Stomach (tissue), 19 donors: Measurements from ENCODE around the gene ARF4. TPM values are rescaled to one million over a fixed set of nuclear protein-coding genes. Genes with fewer than 3 reads are reported as not detected.
A peak's percentile ranks its signal among the peaks of the same experiment; 100 is the strongest.

ENCODE experiments used
- DNase-seq, 2 donors: peaks; one replicate each; pipeline versions ENCODE4 v3.0.0 to v3.0.0-alpha.2; 2013 to 2019
- H3K27ac ChIP-seq, 5 donors: fragments of 200-600 bp in 4 of 5; sonication (generic) in 4 of 5; one replicate each; pipeline ENCODE4 v1.5.1; 2013 to 2019; ENCODE audit warnings: mild to moderate bottlenecking in 1 of 5, moderate library complexity in 1 of 5
- H3K27me3 ChIP-seq, 3 donors: fragments of 200-600 bp; sonication (generic); one replicate each; pipeline ENCODE4 v1.5.1; 2017 to 2019; ENCODE audit warnings: mixed run types in 1 of 3
- H3K36me3 ChIP-seq, 4 donors: fragments of 200-600 bp; sonication (generic); 1 replicate in 3 of 4; 2 replicates in 1 of 4; pipeline ENCODE4 v1.5.1; 2016 to 2019
- H3K4me1 ChIP-seq, 4 donors: fragments of 200-600 bp; sonication (generic); one replicate each; pipeline ENCODE4 v1.5.1; 2016 to 2019
- H3K4me3 ChIP-seq, 4 donors: fragments of 200-600 bp; sonication (generic) in 3 of 4; one replicate each; pipeline ENCODE4 v1.5.1; 2016 to 2019; ENCODE audit warnings: mild to moderate bottlenecking in 1 of 4
- H3K9me3 ChIP-seq, 4 donors: fragments of 200-600 bp; sonication (generic); one replicate each; pipeline ENCODE4 v1.5.1; 2016 to 2019
- EP300 ChIP-seq: sonication (generic); formaldehyde crosslinking; IDR thresholded peaks from one replicate; pipeline ENCODE4 v1.6.1; 2017; ENCODE audit warnings: antibody characterized with exemption
- POLR2A ChIP-seq, 4 donors: fragments of 450-650 bp; IDR thresholded peaks; one replicate each; pipeline ENCODE4 v1.6.1; 2016; ENCODE audit warnings: antibody characterized with exemption in 4 of 4, control low read depth in 2 of 4, mild to moderate bottlenecking in 1 of 4, moderate library complexity in 1 of 4
- POLR2AphosphoS5 ChIP-seq, 3 donors: sonication (generic); formaldehyde crosslinking; IDR thresholded peaks; one replicate each; pipeline ENCODE4 v1.6.1; 2016; ENCODE audit warnings: antibody characterized with exemption in 3 of 3
- WGBS, 5 donors: extraction: QIAGEN DNeasy Blood & Tissue Kit in 3 of 5; methylation state at CpG; one replicate each; pipeline versions ENCODE4 v1.1.5 to v1.1.7; 2013 to 2018; 5-methylcytosine and 5-hydroxymethylcytosine counted together
- intact Hi-C: fragments of 100-400 bp; cut with DNase I; formaldehyde crosslinking; loops from one replicate; pipeline ENCODE4 v1.15.1; 2023; ENCODE audit warnings: low total_unique reads
- long read RNA-seq, 10 donors: transcript quantifications; one replicate each; lab custom pipeline, GENCODE V29; 2026
- polyA plus RNA-seq, 3 donors: library from polyadenylated mRNA; stranded (reverse); fragments of 200-250 nt; gene quantifications; one replicate each; pipeline ENCODE4 v1.2.3, GENCODE V29; 2013
- total RNA-seq, 5 donors: library from RNA; depleted of rRNA; stranded (reverse); fragments of >200 nt; gene quantifications; one replicate each; pipeline versions ENCODE4 v1.1.0 to v1.2.3, GENCODE V29; 2014 to 2016
- TF ChIP-seq, protein P1 (sequence below), 7 experiments: fragments of 450-650 bp in 4 of 7; fragments of 200-600 bp in 3 of 7; sonication (generic) in 3 of 7; IDR thresholded peaks; one replicate each; pipeline ENCODE4 v1.5.1; 2016 to 2019; ENCODE audit warnings: antibody characterized with exemption in 7 of 7, control low read depth in 2 of 7, mild to moderate bottlenecking in 1 of 7
- donor health status: healthy with polysubstance abuse.
- donor health status: Bipolar disorder and iron deficiency.
- donor health status: healthy.

Gene ARF4
- total RNA-seq = 100 to 1,000 TPM in 2 of 5 donors, 10 to 100 TPM in 3; 12.8 to 180 (median 63.4) TPM
- polyA plus RNA-seq = 100 to 1,000 TPM in 2 of 3 donors, 10 to 100 TPM in 1; 95.4 to 159 (median 154) TPM
- long read RNA-seq, donor 1, transcript ARF4-201 (6 exons, 1,660 nt) = major isoform, 26 of 26 reads
- long read RNA-seq, donor 1, partial matches to known transcripts = 0 of 26 reads
- long read RNA-seq, donor 1, other reads (novel, unspliced or antisense) = 0 of 26 reads
- long read RNA-seq, donor 2, transcript ARF4-201 (6 exons, 1,660 nt) = major isoform, 46 of 47 reads
- long read RNA-seq, donor 2, partial matches to known transcripts = 0 of 47 reads
- long read RNA-seq, donor 2, other reads (novel, unspliced or antisense) = 0 of 47 reads
- long read RNA-seq, donor 3, transcript ARF4-201 (6 exons, 1,660 nt) = major isoform, 25 of 25 reads
- long read RNA-seq, donor 3, partial matches to known transcripts = 0 of 25 reads
- long read RNA-seq, donor 3, other reads (novel, unspliced or antisense) = 0 of 25 reads
- long read RNA-seq, donor 4, transcript ARF4-201 (6 exons, 1,660 nt) = major isoform, 6 of 6 reads
- long read RNA-seq, donor 4, partial matches to known transcripts = 0 of 6 reads
- long read RNA-seq, donor 4, other reads (novel, unspliced or antisense) = 0 of 6 reads
- long read RNA-seq, donor 5, transcript ARF4-201 (6 exons, 1,660 nt) = major isoform, 58 of 81 reads
- long read RNA-seq, donor 5, partial matches to known transcripts = 20 of 81 reads
- long read RNA-seq, donor 5, other reads (novel, unspliced or antisense) = 0 of 81 reads
- long read RNA-seq, donor 6 = 0 reads
- long read RNA-seq, donor 7, transcript ARF4-201 (6 exons, 1,660 nt) = major isoform, 67 of 68 reads
- long read RNA-seq, donor 7, partial matches to known transcripts = 0 of 68 reads
- long read RNA-seq, donor 7, other reads (novel, unspliced or antisense) = 0 of 68 reads
- long read RNA-seq, donor 8, transcript ARF4-201 (6 exons, 1,660 nt) = major isoform, 46 of 46 reads
- long read RNA-seq, donor 8, partial matches to known transcripts = 0 of 46 reads
- long read RNA-seq, donor 8, other reads (novel, unspliced or antisense) = 0 of 46 reads
- long read RNA-seq, donor 9, transcript ARF4-201 (6 exons, 1,660 nt) = major isoform, 75 of 82 reads
- long read RNA-seq, donor 9, partial matches to known transcripts = 5 of 82 reads
- long read RNA-seq, donor 9, other reads (novel, unspliced or antisense) = 0 of 82 reads
- long read RNA-seq, donor 10, transcript ARF4-201 (6 exons, 1,660 nt) = major isoform, 21 of 22 reads
- long read RNA-seq, donor 10, partial matches to known transcripts = 0 of 22 reads
- long read RNA-seq, donor 10, other reads (novel, unspliced or antisense) = 0 of 22 reads

- peaks cover 44 to 54% (median 49%) of the 10 kb centered on the region in 4 donors for H3K4me1 ChIP-seq
Observed at GRCh38 chr3:57597127-57597923, at the start of gene ARF4. Gene ARF4, minus strand, starts transcription at chr3:57597344. Its CDS starts 204 bp downstream, at chr3:57597140.

GRCh38 chr3:57646723-57647122 is 49.6 kb upstream of the ARF4 start:
- peaks cover 13 to 89% (median 76%) of the 10 kb centered on the region in 4 donors for H3K36me3 ChIP-seq
- 74 to 85% (median 81%) methylated on average over 2 of the region's 2 CpGs for WGBS, 5 donors
- TF ChIP-seq POLR2A (IDR thresholded peaks at IDR 0.05) = no peak
- TF ChIP-seq EP300 = no peak
- TF ChIP-seq, protein P1, sequence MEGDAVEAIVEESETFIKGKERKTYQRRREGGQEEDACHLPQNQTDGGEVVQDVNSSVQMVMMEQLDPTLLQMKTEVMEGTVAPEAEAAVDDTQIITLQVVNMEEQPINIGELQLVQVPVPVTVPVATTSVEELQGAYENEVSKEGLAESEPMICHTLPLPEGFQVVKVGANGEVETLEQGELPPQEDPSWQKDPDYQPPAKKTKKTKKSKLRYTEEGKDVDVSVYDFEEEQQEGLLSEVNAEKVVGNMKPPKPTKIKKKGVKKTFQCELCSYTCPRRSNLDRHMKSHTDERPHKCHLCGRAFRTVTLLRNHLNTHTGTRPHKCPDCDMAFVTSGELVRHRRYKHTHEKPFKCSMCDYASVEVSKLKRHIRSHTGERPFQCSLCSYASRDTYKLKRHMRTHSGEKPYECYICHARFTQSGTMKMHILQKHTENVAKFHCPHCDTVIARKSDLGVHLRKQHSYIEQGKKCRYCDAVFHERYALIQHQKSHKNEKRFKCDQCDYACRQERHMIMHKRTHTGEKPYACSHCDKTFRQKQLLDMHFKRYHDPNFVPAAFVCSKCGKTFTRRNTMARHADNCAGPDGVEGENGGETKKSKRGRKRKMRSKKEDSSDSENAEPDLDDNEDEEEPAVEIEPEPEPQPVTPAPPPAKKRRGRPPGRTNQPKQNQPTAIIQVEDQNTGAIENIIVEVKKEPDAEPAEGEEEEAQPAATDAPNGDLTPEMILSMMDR (IDR thresholded peaks at IDR 0.05) = no peak
- TF ChIP-seq POLR2AphosphoS5 (IDR thresholded peaks at IDR 0.05) = no peak
- H3K4me1 ChIP-seq = peaks cover 0 to 5% (median 0%) of the 10 kb centered on the region in 4 donors
- no peak overlapping the region for H3K4me3 ChIP-seq
- H3K9me3 ChIP-seq = peaks cover 0 to 5% (median 4%) of the 10 kb centered on the region in 4 donors
- DNase-seq = peak in 1 of 2 donors; percentile 60
- intact Hi-C loops = no loop called here
- no peak overlapping the region for H3K27ac ChIP-seq
- no peaks in the 10 kb centered on the region for H3K27me3 ChIP-seq

More at GRCh38 chr3:57597127-57597923, at the start of gene ARF4:
- no peaks in the 10 kb centered on the region for H3K9me3 ChIP-seq
- H3K27ac ChIP-seq = peak within 1 kb of the TSS; percentile 91 to 99 (median 98)
- TF ChIP-seq POLR2AphosphoS5 (IDR thresholded peaks at IDR 0.05) = peak; percentile 96 to 99 (median 99)
- TF ChIP-seq POLR2A (IDR thresholded peaks at IDR 0.05) = peak in 2 of 4 donors; percentile 96 to 99
- TF ChIP-seq, protein P1 (IDR thresholded peaks at IDR 0.05) = peak in 1 of 7 experiments; percentile 22
- no peak for TF ChIP-seq EP300
- intact Hi-C loops = no loop called here
- WGBS, 5 donors = 0 to 1% (median 0%) methylated on average over 18 to 67 of the region's 67 CpGs
- no peaks in the 10 kb centered on the region for H3K27me3 ChIP-seq
- peak; percentile 99 to 100 for DNase-seq
- peak within 1 kb of the TSS; percentile 60 to 85 (median 83) for H3K4me3 ChIP-seq
- peaks cover 0 to 12% (median 2%) of the 10 kb centered on the region in 4 donors for H3K36me3 ChIP-seq

- no peak for DNase-seq
- H3K27ac ChIP-seq = no peak overlapping the region
- H3K27me3 ChIP-seq = no peaks in the 10 kb centered on the region
- H3K4me3 ChIP-seq = no peak overlapping the region
- peaks cover 0 to 5% (median 0%) of the 10 kb centered on the region in 4 donors for H3K4me1 ChIP-seq
- peaks cover 0 to 5% (median 4%) of the 10 kb centered on the region in 4 donors for H3K9me3 ChIP-seq
- intact Hi-C loops = no loop called here
- 91 to 93% (median 92%) methylated on average over 4 of the region's 4 CpGs for WGBS, 5 donors
- peaks cover 13 to 86% (median 77%) of the 10 kb centered on the region in 4 donors for H3K36me3 ChIP-seq
- TF ChIP-seq POLR2AphosphoS5 (IDR thresholded peaks at IDR 0.05) (no peak), POLR2A (IDR thresholded peaks at IDR 0.05) (no peak), EP300 (no peak)
- TF ChIP-seq, protein P1 (IDR thresholded peaks at IDR 0.05) = no peak
Observed at GRCh38 chr3:57644740-57645139, 47.6 kb upstream of the ARF4 start.
